Liver (tissue), 9 donors: ENCODE results near the gene RIN1. TPM values are rescaled to one million over a fixed set of nuclear protein-coding genes. Genes with fewer than 3 reads are reported as not detected.

Source experiments
- DNase-seq: peaks from one replicate; pipeline ENCODE4 v3.0.0-alpha.2; 2017; ENCODE audit warnings: low spot score
- H3K27ac ChIP-seq, 2 donors: one replicate each; pipeline ENCODE4 v1.7.0; 2013; ENCODE audit warnings: inconsistent platforms in 2 of 2, low read length in 2 of 2, control low read depth in 1 of 2, low read depth in 1 of 2, mild to moderate bottlenecking in 1 of 2
- H3K27me3 ChIP-seq, 4 donors: one replicate each; pipeline versions ENCODE4 v1.6.1 to v1.7.0; 2013; ENCODE audit warnings: low read length in 3 of 4, inconsistent platforms in 1 of 4, mild to moderate bottlenecking in 1 of 4, moderate library complexity in 1 of 4; ENCODE audit not compliant: control insufficient read depth in 4 of 4, insufficient read depth in 4 of 4
- H3K36me3 ChIP-seq, 4 donors: one replicate each; pipeline versions ENCODE4 v1.6.1 to v1.7.0; 2013; ENCODE audit warnings: low read length in 3 of 4, mild to moderate bottlenecking in 3 of 4, low read depth in 1 of 4, moderate library complexity in 1 of 4; ENCODE audit not compliant: control insufficient read depth in 4 of 4, insufficient read depth in 3 of 4
- H3K4me1 ChIP-seq, 4 donors: one replicate each; pipeline versions ENCODE4 v1.6.1 to v1.7.0; 2013; ENCODE audit warnings: low read length in 3 of 4, mild to moderate bottlenecking in 3 of 4, moderate library complexity in 1 of 4; ENCODE audit not compliant: control insufficient read depth in 4 of 4, insufficient read depth in 4 of 4
- H3K4me3 ChIP-seq, 3 donors: one replicate each; pipeline versions ENCODE4 v1.6.1 to v1.7.0; 2013; ENCODE audit warnings: low read length in 3 of 3, control low read depth in 1 of 3, low read depth in 1 of 3, mild to moderate bottlenecking in 1 of 3
- H3K9ac ChIP-seq, 2 donors: one replicate each; pipeline ENCODE4 v1.7.0; 2013; ENCODE audit warnings: low read length in 2 of 2, mild to moderate bottlenecking in 2 of 2, moderate library complexity in 2 of 2, control low read depth in 1 of 2, low read depth in 1 of 2
- H3K9me3 ChIP-seq, 4 donors: one replicate each; pipeline versions ENCODE4 v1.6.1 to v1.7.0; 2013; ENCODE audit warnings: low read length in 3 of 4; ENCODE audit not compliant: control insufficient read depth in 4 of 4
- ATF3 ChIP-seq: IDR thresholded peaks from 2 replicates; pipeline ENCODE4 v1.6.1; 2016; ENCODE audit warnings: antibody characterized with exemption
- CTCF ChIP-seq: fragments of 150-350 bp; IDR thresholded peaks from 2 replicates; pipeline ENCODE4 v1.5.1; 2017; ENCODE audit warnings: improper control_type of control experiment, low read depth, low read length; ENCODE audit not compliant: missing input control
- EGR1 ChIP-seq, 2 donors: IDR thresholded peaks; 2 replicates each; pipeline ENCODE4 v1.6.1; 2016 to 2018; ENCODE audit warnings: antibody characterized with exemption in 2 of 2, low read depth in 2 of 2
- FOXA1 ChIP-seq: IDR thresholded peaks from 2 replicates; pipeline ENCODE4 v1.6.1; 2016; ENCODE audit warnings: antibody characterized with exemption
- FOXA2 ChIP-seq: IDR thresholded peaks from 2 replicates; pipeline ENCODE4 v1.6.1; 2016; ENCODE audit warnings: antibody characterized with exemption
- GABPA ChIP-seq, 2 donors: IDR thresholded peaks in 1 of 2; conservative IDR thresholded peaks in 1 of 2; 2 replicates each; pipeline ENCODE4 v1.6.1; 2016; ENCODE audit warnings: antibody characterized with exemption in 2 of 2, mild to moderate bottlenecking in 1 of 2, moderate library complexity in 1 of 2
- HNF4A ChIP-seq, 2 donors: conservative IDR thresholded peaks; 2 replicates each; pipeline ENCODE4 v1.6.1; 2016; ENCODE audit warnings: antibody characterized with exemption in 2 of 2, mild to moderate bottlenecking in 2 of 2
- HNF4G ChIP-seq: IDR thresholded peaks from 2 replicates; pipeline ENCODE4 v1.6.1; 2016; ENCODE audit warnings: antibody characterized with exemption
- JUND ChIP-seq, 2 donors: IDR thresholded peaks; 2 replicates each; pipeline ENCODE4 v1.6.1; 2016; ENCODE audit warnings: antibody characterized with exemption in 2 of 2
- MAX ChIP-seq: IDR thresholded peaks from 2 replicates; pipeline ENCODE4 v1.6.1; 2016; ENCODE audit warnings: antibody characterized with exemption
- NR2F2 ChIP-seq: IDR thresholded peaks from 2 replicates; pipeline ENCODE4 v1.6.1; 2016; ENCODE audit warnings: antibody characterized with exemption
- RAD21 ChIP-seq, 2 donors: IDR thresholded peaks; 2 replicates each; pipeline ENCODE4 v1.6.1; 2016; ENCODE audit warnings: antibody characterized with exemption in 2 of 2, mild to moderate bottlenecking in 2 of 2
- RXRA ChIP-seq, 2 donors: IDR thresholded peaks; 2 replicates each; pipeline ENCODE4 v1.6.1; 2017 to 2018; ENCODE audit warnings: antibody characterized with exemption in 2 of 2, mild to moderate bottlenecking in 1 of 2
- SP1 ChIP-seq: IDR thresholded peaks from 2 replicates; pipeline ENCODE4 v1.6.1; 2018; ENCODE audit warnings: antibody characterized with exemption, mild to moderate bottlenecking
- TAF1 ChIP-seq: conservative IDR thresholded peaks from 2 replicates; pipeline ENCODE4 v1.6.1; 2016; ENCODE audit warnings: antibody characterized with exemption, mild to moderate bottlenecking
- YY1 ChIP-seq: IDR thresholded peaks from 2 replicates; pipeline ENCODE4 v1.6.1; 2016; ENCODE audit warnings: antibody characterized with exemption, mild to moderate bottlenecking
- WGBS: extraction: QIAGEN DNeasy Blood & Tissue Kit; methylation state at CpG from one replicate; pipeline ENCODE4 v1.1.7; 2013; 5-methylcytosine and 5-hydroxymethylcytosine counted together
- polyA plus RNA-seq, 2 donors: library from polyadenylated mRNA; stranded (reverse) in 1 of 2; unstranded in 1 of 2; fragments of 200-250 nt in 1 of 2; fragments of >200 nt in 1 of 2; fragmentation: Nextera tagmentation in 1 of 2; extraction: Ambion mirVana in 1 of 2; gene quantifications; one replicate each; pipeline versions ENCODE4 v1.2.1 to v1.2.3, GENCODE V29; 2013 to 2015
- total RNA-seq, 2 donors: library from RNA; depleted of rRNA; stranded (reverse); fragments of >200 nt; gene quantifications; one replicate each; pipeline ENCODE4 v1.2.3, GENCODE V29; 2014
- TF ChIP-seq, protein P1 (sequence below): IDR thresholded peaks from 2 replicates; pipeline ENCODE4 v1.6.1; 2016; ENCODE audit warnings: antibody characterized with exemption, mild to moderate bottlenecking
- donor health status: healthy.
- donor health status: healthy.
- donor health status: healthy.
- donor health status: healthy.
- donor health status: healthy.

The RIN1 gene
- total and polyA plus RNA-seq, 4 donors, result 0.11 to 1.1 (median 0.53) TPM

GRCh38 chr11:66346476-66347424 lies 10.5 kb upstream of the RIN1 start (continued):
- TF ChIP-seq ATF3 (no peak), FOXA1 (no peak), FOXA2 (no peak), JUND (IDR thresholded peaks at IDR 0.05) (no peak)
- TF ChIP-seq, protein P1, sequence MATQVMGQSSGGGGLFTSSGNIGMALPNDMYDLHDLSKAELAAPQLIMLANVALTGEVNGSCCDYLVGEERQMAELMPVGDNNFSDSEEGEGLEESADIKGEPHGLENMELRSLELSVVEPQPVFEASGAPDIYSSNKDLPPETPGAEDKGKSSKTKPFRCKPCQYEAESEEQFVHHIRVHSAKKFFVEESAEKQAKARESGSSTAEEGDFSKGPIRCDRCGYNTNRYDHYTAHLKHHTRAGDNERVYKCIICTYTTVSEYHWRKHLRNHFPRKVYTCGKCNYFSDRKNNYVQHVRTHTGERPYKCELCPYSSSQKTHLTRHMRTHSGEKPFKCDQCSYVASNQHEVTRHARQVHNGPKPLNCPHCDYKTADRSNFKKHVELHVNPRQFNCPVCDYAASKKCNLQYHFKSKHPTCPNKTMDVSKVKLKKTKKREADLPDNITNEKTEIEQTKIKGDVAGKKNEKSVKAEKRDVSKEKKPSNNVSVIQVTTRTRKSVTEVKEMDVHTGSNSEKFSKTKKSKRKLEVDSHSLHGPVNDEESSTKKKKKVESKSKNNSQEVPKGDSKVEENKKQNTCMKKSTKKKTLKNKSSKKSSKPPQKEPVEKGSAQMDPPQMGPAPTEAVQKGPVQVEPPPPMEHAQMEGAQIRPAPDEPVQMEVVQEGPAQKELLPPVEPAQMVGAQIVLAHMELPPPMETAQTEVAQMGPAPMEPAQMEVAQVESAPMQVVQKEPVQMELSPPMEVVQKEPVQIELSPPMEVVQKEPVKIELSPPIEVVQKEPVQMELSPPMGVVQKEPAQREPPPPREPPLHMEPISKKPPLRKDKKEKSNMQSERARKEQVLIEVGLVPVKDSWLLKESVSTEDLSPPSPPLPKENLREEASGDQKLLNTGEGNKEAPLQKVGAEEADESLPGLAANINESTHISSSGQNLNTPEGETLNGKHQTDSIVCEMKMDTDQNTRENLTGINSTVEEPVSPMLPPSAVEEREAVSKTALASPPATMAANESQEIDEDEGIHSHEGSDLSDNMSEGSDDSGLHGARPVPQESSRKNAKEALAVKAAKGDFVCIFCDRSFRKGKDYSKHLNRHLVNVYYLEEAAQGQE, result no peak

- no peak for DNase-seq
- Histone ChIP-seq H3K36me3 (peaks cover 11 to 17% (median 12%) of the 10 kb centered on the region in 4 donors), H3K9me3 (no peaks in the 10 kb centered on the region), H3K27ac (peak overlapping the region; percentile 21 to 66), H3K4me1 (peaks cover 11 to 54% (median 48%) of the 10 kb centered on the region in 4 donors), H3K9ac (peak overlapping the region in 1 of 2 donors; percentile 33), H3K27me3 (no peaks in the 10 kb centered on the region), H3K4me3 (peak overlapping the region; percentile 46 to 95 (median 75))
- WGBS, result 3% methylated on average over 7 of the region's 7 CpGs
- peak; percentile 41 for TF ChIP-seq YY1
- TF ChIP-seq RXRA (IDR thresholded peaks at IDR 0.05), result no peak
These were observed 9.0 kb upstream of the RIN1 start for GRCh38 chr11:66345316-66345649.

- DNase-seq, result peak; percentile 98
- H3K36me3 ChIP-seq, result peaks cover 12 to 23% (median 16%) of the 10 kb centered on the region in 4 donors
- peak within 1 kb of the TSS; percentile 49 to 93 for H3K9ac ChIP-seq
- peaks cover 11 to 54% (median 46%) of the 10 kb centered on the region in 4 donors for H3K4me1 ChIP-seq
- whole genome bisulfite sequencing, result under 1% methylated on average over 59 of the region's 59 CpGs
- H3K4me3 ChIP-seq, result peak within 1 kb of the TSS; percentile 75 to 95 (median 85)
- no peaks in the 10 kb centered on the region for H3K27me3 ChIP-seq
- H3K9me3 ChIP-seq, result no peaks in the 10 kb centered on the region
- peak within 1 kb of the TSS; percentile 21 to 66 for H3K27ac ChIP-seq
- no peak for TF ChIP-seq ATF3
- TF ChIP-seq GABPA (IDR thresholded peaks at IDR 0.05 in 1 of 2, conservative IDR thresholded peaks at IDR 0.05 in 1 of 2), result peak in 1 of 2 donors; percentile 82
- TF ChIP-seq YY1, result peak; percentile 97
- TF ChIP-seq CTCF, result no peak
- no peak for TF ChIP-seq HNF4G
- TF ChIP-seq FOXA1, result no peak
- TF ChIP-seq MAX, result no peak
- TF ChIP-seq TAF1, result no peak
- TF ChIP-seq SP1, result peak; percentile 50
- TF ChIP-seq, protein P1, result peak; percentile 86
- peak; percentile 12 for TF ChIP-seq NR2F2
- TF ChIP-seq RXRA (IDR thresholded peaks at IDR 0.05), result peak in 1 of 2 donors; percentile 42
- peak in 1 of 2 donors; percentile 42 for TF ChIP-seq RAD21 (IDR thresholded peaks at IDR 0.05)
- no peak for TF ChIP-seq JUND (IDR thresholded peaks at IDR 0.05)
- TF ChIP-seq HNF4A (conservative IDR thresholded peaks at IDR 0.05), result no peak
- no peak for TF ChIP-seq EGR1 (IDR thresholded peaks at IDR 0.05; ENCODE audit: low read depth in 2 of 2)
These were observed 8.5 kb upstream of the RIN1 start, which contains the start of gene BRMS1 for GRCh38 chr11:66344550-66345315. Gene BRMS1, minus strand, starts transcription at chr11:66345104. Its CDS starts 2,870 bp downstream, at chr11:66342234.
